HCT116 (cell line): ENCODE results near the gene ZNF575. TPM values are rescaled to one million over a fixed set of nuclear protein-coding genes. Genes with fewer than 3 reads are reported as not detected.

Experiments used
- ATAC-seq: fragments of 200-7000 bp; cut with Tn5 transposase; 2 replicates; pipeline ENCODE4 v1.9.1; 2020; ENCODE audit warnings: mild to moderate bottlenecking, moderate library complexity
- BruUV-seq: library from RNA; stranded (reverse); fragments of 400-500 nt; replicated peaks from 2 replicates; lab custom pipeline; 2021; lab: Mats Ljungman, UMichigan
- CTCF ChIA-PET: fragments of 300-600 bp; sonication (Branson Sonifier 250); formaldehyde crosslinking; loops from one replicate; lab custom pipeline; 2021; ENCODE audit warnings: antibody characterized with exemption; lab: Charles Lee
- POLR2A ChIA-PET: fragments of 300-600, 350-600 bp; sonication (Branson Sonifier 250); formaldehyde crosslinking; loops from one replicate; lab custom pipeline; 2021; ENCODE audit warnings: antibody characterized with exemption; lab: Charles Lee
- RAD21 ChIA-PET, 2 experiments: fragments of 300-600 bp; sonication (Branson Sonifier 250); formaldehyde crosslinking; loops; one replicate each; lab custom pipeline; 2023; ENCODE audit warnings: low total read pairs in 2 of 2; ENCODE audit not compliant: uncharacterized antibody in 2 of 2, unreplicated experiment in 2 of 2, low non-redundant PET in 1 of 2; lab: Charles Lee
- DNase-seq: peaks from one replicate; pipeline ENCODE4 v3.0.0-alpha.2; 2010; ENCODE audit warnings: low read depth, low spot score
- H2AFZ ChIP-seq: fragments of 200-600 bp; shearing (Covaris generic), sonication (generic); 2 replicates; pipeline ENCODE4 v1.6.1; 2017; ENCODE audit warnings: low read depth, mixed run types, mixed read lengths, antibody characterized with exemption, low read length; ENCODE audit not compliant: poor library complexity, severe bottlenecking
- H3K27ac ChIP-seq: 2 replicates; pipeline ENCODE4 v1.5.1; 2012; ENCODE audit warnings: low read depth, low read length
- H3K27me3 ChIP-seq: fragments of 200-600 bp; sonication (generic); 2 replicates; pipeline ENCODE4 v1.6.1; 2016; ENCODE audit warnings: mixed run types, low read length, mixed read lengths; ENCODE audit not compliant: insufficient read depth
- H3K36me3 ChIP-seq, 2 experiments: fragments of 200-500 bp in 1 of 2; fragments of 200-600 bp in 1 of 2; sonication (Bioruptor generic) in 1 of 2; sonication (generic) in 1 of 2; 2 replicates each; pipeline versions ENCODE4 v1.5.1 to v1.6.1; 2014 to 2016; ENCODE audit warnings: low read length in 2 of 2, inconsistent platforms in 1 of 2, mixed read lengths in 1 of 2, mixed run types in 1 of 2; ENCODE audit not compliant: insufficient read depth in 2 of 2, control insufficient read depth in 1 of 2
- H3K4me1 ChIP-seq, 2 experiments: fragments of 200-600 bp in 1 of 2; sonication (generic) in 1 of 2; 2 replicates each; pipeline versions ENCODE4 v1.5.1 to v1.6.1; 2012 to 2017; ENCODE audit warnings: low read length in 2 of 2, inconsistent platforms in 1 of 2, mild to moderate bottlenecking in 1 of 2, mixed read lengths in 1 of 2, mixed run types in 1 of 2, moderate library complexity in 1 of 2; ENCODE audit not compliant: insufficient read depth in 2 of 2, control insufficient read depth in 1 of 2
- H3K4me2 ChIP-seq: fragments of 200-600 bp; sonication (generic); 2 replicates; pipeline ENCODE4 v1.6.1; 2017; ENCODE audit warnings: mixed run types, low read length, mixed read lengths
- H3K4me3 ChIP-seq, 2 experiments: fragments of 200-600 bp in 1 of 2; sonication (generic) in 1 of 2; replicated peaks in 1 of 2; 2 replicates each; pipeline ENCODE4 v1.5.1; 2011 to 2016; ENCODE audit warnings: low read length in 2 of 2, control low read depth in 1 of 2, low read depth in 1 of 2, mild to moderate bottlenecking in 1 of 2, mixed read lengths in 1 of 2, mixed run types in 1 of 2
- H3K79me2 ChIP-seq: fragments of 200-600 bp; sonication (generic); 2 replicates; pipeline ENCODE4 v1.6.1; 2017; ENCODE audit warnings: mild to moderate bottlenecking, mixed run types, low read length, moderate library complexity, mixed read lengths; ENCODE audit not compliant: insufficient read depth
- H3K9ac ChIP-seq: fragments of 200-600 bp; sonication (generic); 2 replicates; pipeline ENCODE4 v1.6.1; 2016; ENCODE audit warnings: low read length, mixed read lengths
- H3K9me2 ChIP-seq: fragments of 200-600 bp; sonication (generic), shearing (Covaris generic); 2 replicates; pipeline ENCODE4 v1.6.1; 2017; ENCODE audit warnings: mixed run types, mild to moderate bottlenecking, moderate library complexity; ENCODE audit not compliant: insufficient read depth
- H3K9me3 ChIP-seq, 2 experiments: fragments of 200-500 bp in 1 of 2; fragments of 200-600 bp in 1 of 2; sonication (Bioruptor generic) in 1 of 2; sonication (generic) in 1 of 2; 2 replicates each; pipeline ENCODE4 v1.6.1; 2014 to 2017; ENCODE audit warnings: low read length in 2 of 2, mixed read lengths in 2 of 2, inconsistent platforms in 1 of 2, low read depth in 1 of 2, mild to moderate bottlenecking in 1 of 2, mixed run types in 1 of 2, moderate library complexity in 1 of 2; ENCODE audit not compliant: control insufficient read depth in 1 of 2, insufficient read depth in 1 of 2
- H4K20me1 ChIP-seq: fragments of 200-600 bp; sonication (generic), shearing (Covaris generic); 2 replicates; pipeline ENCODE4 v1.6.1; 2017; ENCODE audit warnings: mixed run types, mild to moderate bottlenecking, moderate library complexity; ENCODE audit not compliant: insufficient read depth
- EZH2 ChIP-seq: fragments of 200-600 bp; sonication (generic); IDR thresholded peaks from 2 replicates; pipeline ENCODE4 v1.6.1; 2017; ENCODE audit warnings: antibody characterized with exemption, mixed run types
- SIN3A ChIP-seq: IDR thresholded peaks from 2 replicates; pipeline ENCODE4 v1.6.1; 2012; ENCODE audit warnings: low read depth
- SRF ChIP-seq: IDR thresholded peaks from 2 replicates; pipeline ENCODE4 v1.6.1; 2012; ENCODE audit warnings: low read depth
- intact Hi-C: fragments of 100-400 bp; cut with micrococcal nuclease; formaldehyde crosslinking; loops from 2 replicates; pipeline ENCODE4 v1.10.0; 2022
- total RNA-seq: library from RNA; stranded (reverse); gene quantifications from one replicate; pipeline ENCODE4 v1.2.1, GENCODE V29; 2021; ENCODE audit not compliant: unreplicated experiment
- TF ChIP-seq, protein P1 (sequence below): IDR thresholded peaks from 2 replicates; pipeline ENCODE4 v1.6.1; 2012; ENCODE audit warnings: low read depth
- TF ChIP-seq, protein P2 (sequence below), 3 experiments: fragments of 200-600 bp in 1 of 3; sonication (generic) in 1 of 3; IDR thresholded peaks in 2 of 3; conservative IDR thresholded peaks in 1 of 3; 2 replicates each; pipeline ENCODE4 v1.5.1; 2012 to 2017; ENCODE audit warnings: low read depth in 2 of 3, low read length in 2 of 3, antibody characterized with exemption in 1 of 3, borderline replicate concordance in 1 of 3, control low read depth in 1 of 3, mild to moderate bottlenecking in 1 of 3, mixed read lengths in 1 of 3, mixed run types in 1 of 3, moderate library complexity in 1 of 3; ENCODE audit not compliant: insufficient read depth in 1 of 3
- TF ChIP-seq, protein P3 (sequence below): IDR thresholded peaks from 2 replicates; pipeline ENCODE4 v1.6.1; 2012

The ZNF575 gene
- total RNA-seq, 1 experiment from 2014 or later = 1.9 TPM

DNA sequence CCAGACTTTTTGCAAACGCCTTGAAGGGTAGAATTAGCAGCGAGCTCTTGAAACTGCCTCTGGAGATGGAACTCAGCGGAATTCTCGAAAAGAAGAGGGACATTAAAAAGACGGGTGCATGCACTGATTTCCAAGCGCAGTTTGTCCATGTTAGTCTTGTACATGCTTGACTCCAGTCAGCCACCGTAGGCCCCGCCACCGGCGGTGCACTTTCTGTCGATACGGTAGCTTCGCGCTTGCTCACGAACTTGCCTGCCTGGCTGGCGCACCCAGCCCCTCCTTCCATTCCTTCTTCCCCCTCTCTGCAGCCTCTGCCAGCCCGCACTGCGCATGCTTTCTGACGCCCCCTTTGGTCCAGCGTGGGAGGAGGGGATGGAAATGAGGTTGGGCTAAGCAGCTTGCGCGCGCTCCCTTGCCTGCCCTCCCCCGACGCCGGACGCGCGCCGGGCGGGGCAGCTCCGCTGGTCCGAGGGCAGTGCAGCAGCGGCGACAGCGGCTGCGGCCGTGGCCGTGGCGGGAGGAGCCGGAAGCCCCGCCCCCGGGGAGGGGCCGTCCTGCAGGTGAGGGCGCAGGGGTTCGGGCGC is at the start of gene ZNF575 (continued):
- TF ChIP-seq, protein P1, sequence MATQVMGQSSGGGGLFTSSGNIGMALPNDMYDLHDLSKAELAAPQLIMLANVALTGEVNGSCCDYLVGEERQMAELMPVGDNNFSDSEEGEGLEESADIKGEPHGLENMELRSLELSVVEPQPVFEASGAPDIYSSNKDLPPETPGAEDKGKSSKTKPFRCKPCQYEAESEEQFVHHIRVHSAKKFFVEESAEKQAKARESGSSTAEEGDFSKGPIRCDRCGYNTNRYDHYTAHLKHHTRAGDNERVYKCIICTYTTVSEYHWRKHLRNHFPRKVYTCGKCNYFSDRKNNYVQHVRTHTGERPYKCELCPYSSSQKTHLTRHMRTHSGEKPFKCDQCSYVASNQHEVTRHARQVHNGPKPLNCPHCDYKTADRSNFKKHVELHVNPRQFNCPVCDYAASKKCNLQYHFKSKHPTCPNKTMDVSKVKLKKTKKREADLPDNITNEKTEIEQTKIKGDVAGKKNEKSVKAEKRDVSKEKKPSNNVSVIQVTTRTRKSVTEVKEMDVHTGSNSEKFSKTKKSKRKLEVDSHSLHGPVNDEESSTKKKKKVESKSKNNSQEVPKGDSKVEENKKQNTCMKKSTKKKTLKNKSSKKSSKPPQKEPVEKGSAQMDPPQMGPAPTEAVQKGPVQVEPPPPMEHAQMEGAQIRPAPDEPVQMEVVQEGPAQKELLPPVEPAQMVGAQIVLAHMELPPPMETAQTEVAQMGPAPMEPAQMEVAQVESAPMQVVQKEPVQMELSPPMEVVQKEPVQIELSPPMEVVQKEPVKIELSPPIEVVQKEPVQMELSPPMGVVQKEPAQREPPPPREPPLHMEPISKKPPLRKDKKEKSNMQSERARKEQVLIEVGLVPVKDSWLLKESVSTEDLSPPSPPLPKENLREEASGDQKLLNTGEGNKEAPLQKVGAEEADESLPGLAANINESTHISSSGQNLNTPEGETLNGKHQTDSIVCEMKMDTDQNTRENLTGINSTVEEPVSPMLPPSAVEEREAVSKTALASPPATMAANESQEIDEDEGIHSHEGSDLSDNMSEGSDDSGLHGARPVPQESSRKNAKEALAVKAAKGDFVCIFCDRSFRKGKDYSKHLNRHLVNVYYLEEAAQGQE = no peak

DNA sequence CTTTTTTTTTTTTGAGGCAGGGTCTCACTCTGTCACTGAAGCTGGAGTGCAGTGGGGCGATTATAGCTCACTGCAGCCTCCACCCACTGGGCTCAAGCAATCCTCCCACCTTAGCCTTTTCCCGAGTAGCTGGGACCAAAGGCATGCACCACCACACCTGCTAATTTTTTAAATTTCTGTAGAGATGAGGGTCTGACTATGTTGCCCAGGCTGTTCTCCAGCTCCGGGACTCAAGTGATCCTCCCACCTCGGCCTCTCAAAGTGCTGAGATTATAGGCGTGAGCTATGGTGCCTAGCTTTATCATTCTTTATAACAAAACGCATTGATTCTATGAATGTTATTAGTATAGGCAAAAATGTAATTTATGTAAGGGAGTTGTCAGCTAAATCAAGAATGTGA is 49.7 kb upstream of the ZNF575 start:
- H3K27ac ChIP-seq = no peak overlapping the region
- no peaks in the 10 kb centered on the region for H3K36me3 ChIP-seq
- no peak overlapping the region for H3K4me2 ChIP-seq
- DNase-seq = no peak
- H3K4me3 ChIP-seq = no peak overlapping the region
- ChIA-PET POLR2A (interaction anchor here (0.6 kb wide), 1 partner anchor 27 kb away, joined by 3 read pairs; no protein-coding TSS in a partner anchor), CTCF (no interaction called here), RAD21 (no interaction called here)
- TF ChIP-seq, protein P1 = no peak
- TF ChIP-seq, protein P2, sequence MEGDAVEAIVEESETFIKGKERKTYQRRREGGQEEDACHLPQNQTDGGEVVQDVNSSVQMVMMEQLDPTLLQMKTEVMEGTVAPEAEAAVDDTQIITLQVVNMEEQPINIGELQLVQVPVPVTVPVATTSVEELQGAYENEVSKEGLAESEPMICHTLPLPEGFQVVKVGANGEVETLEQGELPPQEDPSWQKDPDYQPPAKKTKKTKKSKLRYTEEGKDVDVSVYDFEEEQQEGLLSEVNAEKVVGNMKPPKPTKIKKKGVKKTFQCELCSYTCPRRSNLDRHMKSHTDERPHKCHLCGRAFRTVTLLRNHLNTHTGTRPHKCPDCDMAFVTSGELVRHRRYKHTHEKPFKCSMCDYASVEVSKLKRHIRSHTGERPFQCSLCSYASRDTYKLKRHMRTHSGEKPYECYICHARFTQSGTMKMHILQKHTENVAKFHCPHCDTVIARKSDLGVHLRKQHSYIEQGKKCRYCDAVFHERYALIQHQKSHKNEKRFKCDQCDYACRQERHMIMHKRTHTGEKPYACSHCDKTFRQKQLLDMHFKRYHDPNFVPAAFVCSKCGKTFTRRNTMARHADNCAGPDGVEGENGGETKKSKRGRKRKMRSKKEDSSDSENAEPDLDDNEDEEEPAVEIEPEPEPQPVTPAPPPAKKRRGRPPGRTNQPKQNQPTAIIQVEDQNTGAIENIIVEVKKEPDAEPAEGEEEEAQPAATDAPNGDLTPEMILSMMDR (IDR thresholded peaks at IDR 0.05 in 2 of 3, conservative IDR thresholded peaks at IDR 0.05 in 1 of 3; ENCODE audit: borderline replicate concordance in 1 of 3, insufficient read depth in 1 of 3, low read depth in 2 of 3, low read length in 2 of 3) = no peak
- no peak for TF ChIP-seq SRF
- TF ChIP-seq, protein P3, sequence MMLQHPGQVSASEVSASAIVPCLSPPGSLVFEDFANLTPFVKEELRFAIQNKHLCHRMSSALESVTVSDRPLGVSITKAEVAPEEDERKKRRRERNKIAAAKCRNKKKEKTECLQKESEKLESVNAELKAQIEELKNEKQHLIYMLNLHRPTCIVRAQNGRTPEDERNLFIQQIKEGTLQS = no peak
- TF ChIP-seq SIN3A = no peak
- no peak for TF ChIP-seq EZH2
- no peak overlapping the region for H3K9ac ChIP-seq
- no peaks in the 10 kb centered on the region for H3K4me1 ChIP-seq
- BruUV-seq = no TSS peak
- H3K9me2 ChIP-seq = no peaks in the 10 kb centered on the region
- no peaks in the 10 kb centered on the region for H3K79me2 ChIP-seq
- ATAC-seq = no peak
- no peaks in the 10 kb centered on the region for H3K27me3 ChIP-seq
- H4K20me1 ChIP-seq = no peaks in the 10 kb centered on the region
- intact Hi-C loops = no loop called here
- H3K9me3 ChIP-seq = no peaks in the 10 kb centered on the region
- H2AFZ ChIP-seq = no peak overlapping the region
